Stimulated activated CD8-positive, alpha-beta memory T cell treated with anti-CD3 and anti-CD28 coated beads, Interleukin-7, amount 100 ng/mL, for 48 hours (primary cell): Measurements from ENCODE around the gene DMRT3.
"Not testable (repeated sequence)": the region's sequence is repeated elsewhere in the genome, so short reads cannot be mapped to it uniquely, and the experiment has no call there.

Experiments used
- DNase-seq, 2 donors: peaks; one replicate each; pipeline ENCODE4 v3.0.0-alpha.2; 2020; ENCODE audit warnings: low read depth in 1 of 2; ENCODE audit errors: extremely low read depth in 1 of 2

DMRT3 gene

GRCh38 chr9:998299-999110 is 22.1 kb downstream of the DMRT3 start:
- DNase-seq: not testable (repeated sequence)

GRCh38 chr9:1001838-1002237 is 25.4 kb downstream of the DMRT3 start:
- no peak for DNase-seq

GRCh38 chr9:1002678-1003077 is 26.2 kb downstream of the DMRT3 start:
- no peak for DNase-seq

- DNase-seq: no peak
These were observed 28.7 kb downstream of the DMRT3 start for GRCh38 chr9:1005043-1005667.

DNA sequence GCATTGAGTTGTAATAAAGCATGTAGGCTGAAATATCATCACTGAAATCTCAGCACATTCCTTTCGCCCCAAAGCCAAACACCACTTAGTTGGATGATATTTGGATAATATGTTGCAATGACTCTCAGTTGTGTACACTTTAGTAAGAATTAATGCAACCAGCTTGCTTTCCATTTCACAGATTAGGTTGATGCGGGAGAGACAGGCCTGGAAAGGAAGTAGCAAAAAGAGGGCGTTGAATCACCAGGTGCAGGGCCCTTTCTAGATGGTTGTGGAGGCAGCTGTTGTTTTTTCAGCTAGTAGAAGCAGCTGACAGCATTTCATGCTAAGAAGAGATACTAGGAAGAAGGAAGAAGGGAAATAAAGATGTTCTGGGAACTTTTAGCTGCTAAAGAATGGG is 30.9 kb downstream of the DMRT3 start:
- DNase-seq: no peak

DNA sequence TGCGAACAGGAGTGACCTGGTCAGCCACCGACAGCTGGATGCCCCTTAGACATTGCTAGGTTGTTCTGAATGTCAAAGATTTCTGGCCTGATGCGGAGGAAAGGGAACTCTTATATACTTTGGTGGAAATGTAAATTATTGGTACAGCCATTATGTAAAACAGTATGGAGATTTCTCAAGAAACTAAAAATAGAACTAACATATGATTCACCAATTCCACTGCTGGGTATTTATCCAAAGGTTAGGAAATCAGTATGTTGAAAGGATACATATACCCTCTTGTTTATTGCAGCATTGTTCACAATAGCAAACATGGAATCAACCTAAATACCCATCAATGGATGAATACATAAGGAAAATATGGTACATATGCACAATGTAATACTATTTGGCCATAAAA is 31.8 kb downstream of the DMRT3 start:
- no peak for DNase-seq

DNA sequence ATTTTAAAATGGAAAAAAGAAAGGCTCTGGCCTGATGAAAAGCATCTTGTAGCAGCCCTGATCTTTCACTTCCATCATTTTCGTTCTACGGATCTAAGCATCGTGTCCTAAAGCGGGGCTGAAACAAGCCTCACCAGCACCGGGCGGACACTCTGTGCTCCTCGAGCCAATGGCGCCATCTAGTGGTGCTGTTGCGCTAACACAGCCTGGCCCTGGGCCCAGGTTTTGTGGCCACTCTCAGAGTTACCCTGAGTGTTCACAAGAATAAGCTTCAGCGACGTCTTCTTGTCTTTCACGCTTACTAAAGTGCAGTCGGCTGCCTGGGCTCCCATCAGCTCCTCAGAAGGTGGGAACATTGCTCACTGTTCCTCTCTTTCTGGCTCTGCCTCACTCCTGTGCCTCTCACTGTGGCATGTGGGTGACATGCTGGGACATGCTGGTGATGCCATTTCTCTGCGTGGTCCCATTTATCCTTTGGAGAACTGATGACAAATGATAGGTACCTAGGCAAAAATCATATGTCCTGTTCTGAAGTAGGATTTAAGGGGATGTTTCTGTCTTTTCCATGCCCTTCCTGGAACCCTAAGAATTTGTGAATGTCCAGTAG is 32.7 kb downstream of the DMRT3 start:
- DNase-seq: peak; percentile 27 to 56

- DNase-seq: no peak
These were observed 36.6 kb downstream of the DMRT3 start for GRCh38 chr9:1013021-1013420.

- no peak for DNase-seq
These were observed 37.8 kb downstream of the DMRT3 start for GRCh38 chr9:1014225-1014624.

DNA sequence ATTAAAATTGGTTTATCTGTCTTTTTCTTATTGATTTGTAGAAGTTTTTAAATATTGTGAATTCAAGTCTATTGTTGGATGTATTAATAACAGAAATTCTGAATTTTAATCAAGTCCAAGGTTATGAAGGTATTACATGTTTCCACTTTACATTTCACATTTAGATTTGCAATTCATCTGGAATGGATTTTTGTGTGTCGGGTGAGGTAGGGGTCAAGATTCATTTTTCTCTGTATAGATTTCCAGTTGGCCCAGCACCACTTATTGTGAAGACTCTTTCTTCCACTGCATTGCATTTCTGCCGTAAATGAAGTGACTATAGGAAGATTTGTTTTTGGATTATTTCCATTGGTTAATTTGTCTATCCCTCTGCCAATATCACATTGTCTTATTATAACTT is 38.2 kb downstream of the DMRT3 start:
- DNase-seq: no peak

GRCh38 chr9:1018121-1018520 is 41.7 kb downstream of the DMRT3 start:
- no peak for DNase-seq

GRCh38 chr9:1024112-1024511 is 47.7 kb downstream of the DMRT3 start:
- no peak for DNase-seq

DNA sequence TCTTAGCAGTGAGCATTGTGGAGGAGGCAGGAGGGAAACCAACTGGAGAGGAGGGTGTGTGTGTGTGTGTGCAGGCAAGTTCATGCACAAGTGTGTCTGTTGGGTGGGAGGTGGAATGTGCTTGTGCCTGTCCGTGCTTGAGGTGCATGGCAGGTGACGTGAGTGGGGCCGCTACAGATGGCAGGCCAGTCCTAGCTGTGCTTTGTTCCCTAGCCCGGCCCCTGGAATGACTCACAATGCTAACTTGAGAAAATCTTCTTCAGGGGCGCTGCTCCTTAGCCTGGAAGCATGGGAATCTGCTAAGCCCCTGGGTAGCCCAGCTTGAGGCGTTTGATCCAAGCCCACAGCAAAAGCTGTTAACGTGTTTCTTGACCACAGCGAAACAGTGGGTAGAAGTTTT is 48.7 kb downstream of the DMRT3 start:
- DNase-seq: no peak

- DNase-seq: no peak
These were observed 49.8 kb downstream of the DMRT3 start for GRCh38 chr9:1026219-1026618.

DNA sequence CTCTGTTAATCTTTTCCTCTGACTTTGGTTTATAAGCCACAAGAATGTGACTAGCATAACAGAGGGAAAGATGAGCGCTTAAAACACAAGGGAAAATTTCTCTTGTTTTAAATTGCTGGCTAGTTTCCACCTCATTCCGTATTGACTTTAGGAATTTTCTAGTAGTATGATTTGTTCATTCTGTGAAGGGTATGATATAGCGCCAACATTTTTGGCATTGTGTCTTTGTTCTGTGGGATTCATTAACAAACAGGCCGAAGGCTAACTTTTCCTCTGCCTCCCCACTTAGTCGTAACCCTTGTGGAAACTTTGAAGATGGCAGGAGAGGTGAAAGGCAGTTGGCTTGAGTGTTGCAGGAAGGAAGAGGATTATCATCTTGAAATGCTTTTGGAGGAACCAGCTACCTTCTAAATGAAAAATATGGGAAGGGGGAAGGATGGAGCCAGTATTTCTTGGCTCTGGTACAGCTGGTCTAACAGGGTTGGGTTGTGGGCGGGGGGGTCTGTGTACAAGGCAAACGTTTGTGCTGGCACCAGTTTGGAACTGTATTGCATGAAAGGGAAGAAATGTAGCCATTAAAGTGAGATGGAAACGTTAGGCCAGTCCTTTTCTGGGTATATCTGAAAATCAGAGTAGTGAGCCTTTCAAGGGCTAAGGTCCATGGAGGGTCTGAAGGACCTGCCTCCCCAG is 52.2 kb downstream of the DMRT3 start:
- no peak for DNase-seq

DNA sequence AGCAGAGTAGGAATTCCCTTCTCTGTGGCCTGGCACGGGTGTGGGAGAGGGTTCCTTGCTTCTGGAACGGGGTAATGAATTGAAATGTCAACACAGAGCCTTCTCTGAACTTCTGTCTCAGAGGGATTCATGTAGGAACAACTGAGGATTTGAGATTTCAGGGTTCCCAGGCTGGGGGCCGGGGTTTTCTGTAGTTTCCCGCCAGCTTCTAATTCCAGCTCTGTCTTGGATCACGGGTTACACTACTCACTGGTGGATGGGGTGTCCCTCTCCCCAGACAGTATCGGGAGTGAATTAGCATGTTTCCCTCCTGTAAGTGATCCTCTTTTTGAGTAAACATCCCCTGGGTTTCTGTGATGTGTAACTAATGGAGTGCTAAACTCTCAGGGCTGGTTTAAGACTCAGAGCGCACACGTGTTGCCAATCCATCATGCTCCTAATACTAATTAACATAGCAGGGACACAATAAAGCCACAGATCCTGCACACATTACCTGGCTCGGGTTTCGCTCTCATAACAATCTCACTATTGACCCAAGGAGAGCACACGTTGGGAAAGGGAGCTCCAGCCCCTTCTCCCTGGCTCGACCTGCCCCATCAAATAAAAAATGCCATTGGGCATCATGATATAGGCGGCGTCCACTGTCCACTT is 55.6 kb downstream of the DMRT3 start:
- DNase-seq: no peak

- no peak for DNase-seq
These were observed 57.8 kb downstream of the DMRT3 start for GRCh38 chr9:1034271-1034670.

DNA sequence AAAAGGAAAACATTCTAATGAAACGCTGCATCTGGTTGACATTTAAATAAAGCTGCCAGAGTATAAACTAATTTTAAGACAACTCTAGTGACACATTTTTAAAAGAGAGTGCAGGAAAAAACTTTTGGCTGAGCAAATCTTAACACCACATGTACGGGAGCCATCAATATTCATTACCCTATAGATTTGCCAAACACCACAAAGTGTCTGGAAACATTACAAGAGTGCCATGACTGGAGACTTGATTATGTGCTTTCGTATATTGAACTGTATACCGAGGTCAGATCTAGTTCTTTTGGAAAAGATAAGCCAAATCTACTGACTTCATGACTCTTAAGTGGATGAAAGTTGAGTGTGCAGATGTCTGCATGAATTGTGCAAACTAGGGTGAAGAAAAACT is 63.1 kb downstream of the DMRT3 start:
- no peak for DNase-seq
